Activated T-cell treated with anti-CD3 and anti-CD28 coated beads for 24 hours (primary cell): ENCODE results near the gene TUBB1.

Source experiments
- DNase-seq: peaks from one replicate; pipeline ENCODE4 v3.0.0-alpha.2; 2020; ENCODE audit warnings: low read depth

Gene TUBB1

DNA sequence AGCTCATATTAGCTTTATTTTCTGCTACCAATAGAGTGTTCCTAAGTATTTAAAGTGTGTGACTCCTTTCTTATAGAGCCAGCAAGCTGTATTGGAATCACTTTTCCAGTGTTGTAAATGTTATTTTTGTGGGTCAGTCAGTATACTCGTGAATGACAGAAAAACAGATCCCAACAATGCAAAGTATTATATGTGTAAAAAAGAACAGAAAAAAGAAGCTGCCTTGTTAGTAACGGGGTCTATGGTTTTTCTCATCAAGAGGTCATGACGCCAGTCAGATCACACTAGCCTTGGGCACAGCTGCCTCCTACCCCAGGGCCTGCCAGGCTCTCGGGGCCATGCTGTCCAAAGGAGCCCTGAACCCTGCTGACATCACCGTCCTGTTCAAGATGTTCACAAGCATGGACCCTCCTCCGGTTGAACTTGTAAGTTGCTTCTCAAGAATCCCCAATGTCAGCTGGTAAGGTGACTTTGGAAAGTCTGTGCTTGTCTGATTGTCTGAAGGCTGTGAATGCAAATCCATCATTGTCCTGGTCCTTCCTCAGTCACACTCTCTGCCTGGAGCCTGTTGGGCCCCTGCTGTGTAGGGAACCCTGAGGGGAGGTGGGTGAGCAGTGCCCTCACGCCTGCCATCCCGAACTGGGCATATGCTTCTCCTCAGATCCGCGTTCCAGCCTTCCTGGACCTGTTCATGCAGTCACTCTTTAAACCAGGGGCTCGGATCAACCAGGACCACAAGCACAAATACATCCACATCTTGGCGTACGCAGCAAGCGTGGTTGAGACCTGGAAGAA, 28.4 kb upstream of the TUBB1 start:
- DNase-seq: no peak

DNA sequence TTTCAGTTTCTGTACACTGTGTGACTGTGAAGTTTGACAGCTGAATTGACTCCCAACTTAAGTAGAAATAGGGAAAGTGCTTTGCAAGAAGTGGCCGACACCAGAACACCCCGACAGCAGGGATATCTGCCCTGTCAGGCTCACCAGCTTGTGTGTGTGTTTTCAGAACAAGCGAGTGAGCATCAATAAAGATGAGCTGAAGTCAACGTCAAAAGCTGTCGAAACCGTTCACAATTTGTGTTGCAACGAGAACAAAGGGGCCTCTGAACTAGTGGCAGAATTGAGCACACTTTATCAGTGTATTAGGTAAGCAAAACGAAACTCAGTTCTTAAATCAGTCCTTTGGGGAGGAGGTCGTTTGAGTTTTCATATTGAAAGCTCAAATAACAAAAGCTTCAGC, 27.5 kb upstream of the TUBB1 start:
- DNase-seq: no peak

DNA sequence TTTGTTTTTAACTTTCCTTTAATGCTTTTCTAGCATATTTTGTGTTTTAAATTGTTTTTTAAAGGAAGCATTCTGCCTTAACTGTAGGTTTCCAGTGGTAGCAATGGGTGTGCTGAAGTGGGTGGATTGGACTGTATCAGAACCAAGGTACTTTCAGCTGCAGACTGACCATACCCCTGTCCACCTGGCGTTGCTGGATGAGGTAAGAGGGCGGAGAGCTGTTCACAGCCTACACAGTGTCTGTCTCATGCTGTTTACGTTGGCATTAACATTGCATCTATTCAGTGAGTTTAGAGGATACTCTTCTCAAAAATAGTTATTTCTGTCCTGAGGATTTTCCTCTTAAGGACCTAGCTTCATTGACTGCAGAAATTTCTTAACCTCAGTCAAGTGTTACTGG, 26.3 kb upstream of the TUBB1 start:
- no peak for DNase-seq

DNA sequence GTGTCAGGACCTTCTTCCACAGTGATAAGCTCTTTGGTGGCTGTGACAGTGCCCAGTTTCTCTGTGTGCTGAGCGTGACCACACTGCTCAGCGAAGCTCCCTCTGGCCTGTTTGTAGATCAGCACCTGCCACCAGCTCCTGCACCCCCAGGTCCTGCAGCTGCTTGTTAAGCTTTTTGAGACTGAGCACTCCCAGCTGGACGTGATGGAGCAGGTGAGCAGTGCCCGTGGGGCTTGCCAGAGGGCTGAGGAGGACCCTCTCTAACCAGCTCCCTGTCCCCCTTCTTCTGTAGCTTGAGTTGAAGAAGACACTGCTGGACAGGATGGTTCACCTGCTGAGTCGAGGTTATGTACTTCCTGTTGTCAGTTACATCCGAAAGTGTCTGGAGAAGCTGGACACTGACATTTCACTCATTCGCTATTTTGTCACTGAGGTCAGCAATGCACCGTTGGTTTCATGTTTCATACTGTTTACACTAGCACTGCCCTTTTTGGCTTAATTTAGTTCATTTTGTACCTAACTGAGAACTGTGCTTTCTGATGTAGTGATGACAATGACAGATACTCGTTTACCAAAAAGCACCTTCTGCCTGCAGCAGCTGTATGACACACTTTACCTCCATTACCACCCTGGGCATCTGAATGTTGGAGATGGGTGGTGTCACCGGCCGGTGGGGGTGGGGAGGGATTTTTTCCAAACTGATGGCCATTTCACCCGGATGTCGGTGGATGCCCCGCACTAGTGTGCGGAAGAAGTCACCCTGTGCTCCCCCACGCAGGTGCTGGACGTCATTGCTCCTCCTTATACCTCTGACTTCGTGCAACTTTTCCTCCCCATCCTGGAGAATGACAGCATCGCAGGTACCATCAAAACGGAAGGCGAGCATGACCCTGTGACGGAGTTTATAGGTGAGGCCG, 25.6 kb upstream of the TUBB1 start:
- DNase-seq: no peak

DNA sequence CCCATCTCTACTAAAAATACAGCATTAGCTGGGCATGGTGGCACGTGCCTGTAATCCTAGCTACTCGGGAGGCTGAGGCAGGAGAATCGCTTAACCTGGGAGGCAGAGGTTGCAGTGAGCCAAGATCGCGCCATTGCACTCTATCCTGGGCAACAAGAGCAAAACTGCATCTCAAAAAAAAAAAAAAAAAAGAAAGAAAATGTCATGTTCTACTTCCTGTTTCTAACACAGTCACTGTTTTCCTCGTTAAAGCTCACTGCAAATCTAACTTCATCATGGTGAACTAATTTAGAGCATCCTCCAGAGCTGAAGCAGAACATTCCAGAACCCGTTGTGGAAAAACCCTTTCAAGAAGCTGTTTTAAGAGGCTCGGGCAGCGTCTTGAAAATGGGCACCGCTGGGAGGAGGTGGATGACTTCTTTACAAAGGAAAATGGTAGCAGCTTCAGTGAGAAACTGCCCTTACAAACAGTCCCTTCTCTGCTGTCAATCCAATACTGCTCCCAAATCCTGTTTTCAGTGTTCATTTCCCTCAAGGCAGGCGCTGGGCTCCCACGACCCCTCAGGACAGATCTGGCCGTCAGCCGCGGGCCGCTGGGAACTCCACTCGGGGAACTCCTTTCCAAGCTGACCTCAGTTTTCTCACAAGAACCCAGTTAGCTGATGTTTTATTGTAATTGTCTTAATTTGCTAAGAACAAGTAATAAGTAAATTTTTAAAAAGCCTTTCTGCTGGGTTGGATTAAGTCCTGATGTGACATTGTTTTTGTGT, 24.7 kb upstream of the TUBB1 start:
- DNase-seq: no peak

DNA sequence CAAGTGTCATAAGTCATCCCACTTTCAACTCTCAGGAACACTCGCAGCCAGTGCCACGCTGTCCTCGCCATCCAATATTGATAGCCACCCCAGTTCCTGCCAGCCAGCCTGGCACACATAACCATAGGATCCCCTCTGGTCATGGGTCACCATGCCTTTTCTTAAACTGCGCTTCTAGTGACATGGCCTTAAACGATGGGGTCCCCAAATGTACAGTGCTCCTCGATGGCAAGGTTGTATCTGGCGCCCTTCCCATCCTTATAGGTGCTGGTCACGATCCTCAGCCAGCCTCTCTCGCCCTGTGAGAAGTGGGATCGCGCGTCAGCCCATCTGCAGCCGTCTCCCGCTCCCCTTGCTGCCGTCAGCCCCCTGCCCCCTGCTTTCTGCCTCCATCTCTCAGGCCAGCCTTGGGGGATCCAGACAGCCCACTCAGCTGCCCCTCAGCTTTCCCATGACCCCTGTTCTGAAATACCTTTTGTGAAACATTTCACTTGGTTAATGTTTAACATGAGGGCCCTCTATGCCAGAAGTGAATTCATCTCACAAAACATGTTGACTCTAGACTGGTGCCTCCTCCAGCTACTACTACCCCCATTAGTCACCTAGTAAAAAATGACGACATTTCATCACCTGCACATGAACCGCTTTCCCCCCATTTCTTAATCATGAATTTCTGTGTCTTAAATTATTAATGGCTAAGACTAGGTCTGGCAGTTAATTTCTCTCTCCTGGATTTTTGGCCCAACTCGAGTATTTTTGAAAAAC, 23.6 kb upstream of the TUBB1 start:
- no peak for DNase-seq

DNA sequence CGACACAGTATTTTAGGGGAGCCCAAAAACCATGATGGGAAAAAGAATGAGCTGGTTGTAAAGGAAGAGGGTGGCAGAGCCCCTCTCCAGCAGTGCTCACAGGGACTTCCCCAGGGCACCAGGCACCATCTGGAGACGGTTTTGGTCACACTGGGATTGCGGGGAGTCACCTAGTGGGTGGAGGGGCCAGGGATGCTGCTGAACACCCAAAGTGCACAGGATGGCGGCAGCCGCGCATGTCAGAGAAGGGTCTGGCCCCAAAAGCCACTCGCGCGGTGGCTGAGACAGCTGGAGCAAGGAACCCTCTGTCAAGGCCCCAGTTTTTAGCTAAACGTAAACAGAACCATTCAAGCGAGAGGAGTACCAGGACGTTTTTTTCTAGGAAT, 23.0 kb upstream of the TUBB1 start:
- DNase-seq: no peak

DNA sequence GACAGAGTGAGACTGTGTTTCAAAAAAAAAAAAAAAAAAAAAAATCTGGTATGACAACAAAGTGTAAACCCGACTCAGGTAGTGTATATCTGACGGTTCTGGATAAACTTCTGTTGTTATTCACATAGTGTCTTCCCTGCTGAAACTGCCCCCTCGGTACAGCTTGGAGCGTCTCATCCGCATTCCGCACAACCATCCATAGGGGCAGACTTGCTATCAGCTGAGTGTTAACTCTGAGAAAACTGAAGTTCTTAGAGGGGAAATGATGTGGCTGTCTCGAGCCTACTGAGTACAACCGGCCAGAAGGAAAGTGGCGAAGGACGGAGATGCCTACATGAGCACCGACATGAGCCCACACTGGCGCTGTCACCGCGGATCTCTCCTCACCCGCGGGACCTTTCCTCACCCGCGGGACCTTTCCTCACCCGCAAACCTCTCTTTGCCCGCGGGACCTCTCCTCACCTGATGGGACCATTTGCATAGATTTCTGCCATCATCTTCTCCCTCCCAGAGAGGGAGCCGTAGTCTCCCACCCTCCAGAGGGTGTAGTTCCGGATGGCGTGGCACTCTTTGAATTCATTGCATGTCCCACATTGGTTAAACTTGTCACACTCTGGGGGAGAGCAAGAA, 22.0 kb upstream of the TUBB1 start:
- no peak for DNase-seq

DNA sequence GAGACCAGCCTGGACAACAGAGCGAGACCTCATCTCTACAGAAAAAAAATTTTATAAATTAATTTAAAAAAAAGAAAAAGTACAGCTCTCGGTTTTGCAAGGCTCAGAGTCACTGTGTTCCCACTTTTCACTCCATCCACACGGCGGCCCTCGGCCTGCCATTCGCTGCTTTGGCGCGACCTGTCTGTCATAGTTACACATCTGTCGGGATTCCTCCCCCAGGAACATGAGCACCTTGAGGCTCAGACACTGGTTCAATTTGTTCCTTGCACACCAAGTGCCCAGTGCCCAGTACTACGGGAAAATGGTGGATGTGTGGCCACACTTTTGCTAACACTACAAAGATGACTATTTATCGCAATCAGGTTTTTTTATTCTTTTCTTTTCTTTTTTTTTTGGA, 20.6 kb upstream of the TUBB1 start:
- no peak for DNase-seq

DNA sequence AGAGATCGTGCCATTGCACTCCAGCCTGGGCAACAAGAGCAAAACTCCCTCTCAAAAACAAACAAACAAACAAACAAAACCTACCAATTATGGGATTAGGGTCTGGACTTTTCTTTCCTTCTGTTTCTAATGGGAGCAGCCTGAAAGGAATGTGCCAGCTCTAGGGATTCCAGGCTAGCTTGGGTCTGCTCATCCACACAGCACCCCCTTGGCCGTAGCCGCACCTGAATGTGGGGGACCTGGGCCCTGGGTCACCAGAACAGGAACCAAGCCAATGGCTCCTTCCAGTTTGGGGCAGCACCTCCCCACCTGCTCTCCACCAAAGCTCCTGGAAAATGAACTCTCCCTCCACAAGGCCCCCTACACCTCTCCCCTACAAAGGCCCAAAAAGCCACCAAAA, 18.9 kb upstream of the TUBB1 start:
- no peak for DNase-seq

DNA sequence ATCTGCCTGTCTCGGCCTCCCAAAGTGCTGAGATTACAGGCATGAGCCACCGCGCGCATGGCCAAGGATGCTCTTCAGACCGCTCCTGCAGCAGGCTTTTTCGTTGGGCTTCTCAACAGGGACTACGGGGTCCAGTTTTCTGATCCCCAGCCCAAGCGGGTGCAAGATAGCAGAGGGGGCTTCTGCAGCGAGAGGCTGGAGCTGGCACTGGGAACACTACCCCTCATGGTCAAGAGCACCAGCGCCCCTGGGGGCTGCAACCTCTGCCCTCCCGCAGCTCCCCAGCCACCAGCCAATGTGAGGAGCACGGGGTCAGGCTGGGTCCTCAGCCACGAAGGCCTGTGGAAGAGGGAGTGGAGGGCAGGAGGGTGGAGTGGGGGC, 18.2 kb upstream of the TUBB1 start:
- DNase-seq: no peak

DNA sequence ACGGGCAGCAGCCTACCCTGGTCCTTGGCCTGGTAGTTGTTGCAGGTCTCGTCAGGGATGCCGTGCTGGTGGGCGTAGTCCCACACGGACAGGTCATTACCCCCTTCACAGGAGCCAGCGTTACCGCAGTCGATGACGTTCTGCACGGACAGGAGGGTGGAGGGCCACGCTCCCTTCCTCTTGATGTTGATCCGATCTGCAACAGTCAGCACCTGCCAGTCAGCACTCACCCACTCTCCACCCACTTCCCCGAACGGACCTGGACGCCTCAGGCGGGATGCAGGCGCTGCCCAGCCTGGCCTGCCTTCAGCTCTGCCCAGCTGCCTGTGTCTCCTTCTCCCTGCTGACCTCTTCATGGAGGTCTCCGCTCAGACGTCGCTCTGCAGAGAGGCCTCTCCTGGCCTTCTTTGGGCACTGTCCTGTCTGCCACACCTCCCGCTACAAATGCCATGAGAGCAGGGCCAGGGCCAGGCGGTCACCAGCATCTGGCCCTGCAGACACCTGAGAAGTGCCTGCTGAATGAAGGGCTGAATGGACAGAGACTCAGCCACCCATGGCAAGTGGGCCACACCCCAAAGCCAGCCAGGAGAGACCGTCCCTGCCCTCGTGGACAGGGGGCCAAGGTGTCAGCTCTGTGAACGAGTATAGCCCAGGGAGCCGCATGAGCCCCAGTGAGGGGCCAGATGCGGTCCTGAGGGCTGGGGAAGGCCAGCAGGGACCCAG, 17.6 kb upstream of the TUBB1 start:
- DNase-seq: no peak

DNA sequence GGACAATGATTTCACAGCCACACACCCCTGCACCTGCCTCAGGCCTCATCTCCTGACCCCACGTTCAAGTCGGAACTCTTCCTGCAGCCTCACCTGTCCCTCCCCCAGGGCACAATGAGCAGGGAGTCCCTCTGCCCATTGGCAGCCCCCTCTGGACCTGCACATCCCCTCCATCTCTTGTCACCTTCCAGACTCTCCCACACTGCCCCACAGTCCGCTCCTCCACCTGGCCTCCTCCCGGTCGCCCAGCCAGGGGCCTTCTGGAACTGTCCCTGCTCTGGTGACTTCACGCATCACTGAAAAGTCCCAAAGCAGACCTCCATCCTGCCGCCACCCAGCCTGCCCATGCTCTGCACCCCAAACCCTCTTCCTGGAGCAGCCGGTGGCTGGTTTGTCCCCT, 16.8 kb upstream of the TUBB1 start:
- no peak for DNase-seq

DNA sequence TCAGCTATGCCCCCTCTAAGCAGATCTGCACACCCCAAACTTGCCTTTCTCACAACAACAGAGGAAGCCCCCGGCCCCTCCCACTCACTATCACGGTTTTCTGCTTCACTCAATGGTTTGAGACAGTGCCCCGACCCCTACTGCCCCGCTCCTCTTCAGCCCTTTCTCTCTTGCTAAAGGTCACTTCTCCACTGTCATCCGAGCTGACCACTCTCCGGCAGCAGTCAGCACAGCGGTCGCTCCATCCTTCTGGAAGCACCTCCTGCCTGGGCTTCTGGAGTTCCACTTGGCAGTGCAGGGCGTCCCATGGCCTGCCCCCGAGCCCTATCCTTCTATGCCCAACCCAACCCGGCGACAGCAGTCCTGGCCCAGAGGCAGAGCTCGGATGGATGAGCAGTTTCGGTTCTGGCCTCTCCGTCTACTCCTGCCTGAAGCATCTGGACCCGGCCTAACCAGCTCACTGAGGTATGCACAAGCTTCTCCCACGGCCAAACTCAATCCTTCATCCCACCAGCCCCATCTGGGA, 16.3 kb upstream of the TUBB1 start:
- DNase-seq: no peak

DNA sequence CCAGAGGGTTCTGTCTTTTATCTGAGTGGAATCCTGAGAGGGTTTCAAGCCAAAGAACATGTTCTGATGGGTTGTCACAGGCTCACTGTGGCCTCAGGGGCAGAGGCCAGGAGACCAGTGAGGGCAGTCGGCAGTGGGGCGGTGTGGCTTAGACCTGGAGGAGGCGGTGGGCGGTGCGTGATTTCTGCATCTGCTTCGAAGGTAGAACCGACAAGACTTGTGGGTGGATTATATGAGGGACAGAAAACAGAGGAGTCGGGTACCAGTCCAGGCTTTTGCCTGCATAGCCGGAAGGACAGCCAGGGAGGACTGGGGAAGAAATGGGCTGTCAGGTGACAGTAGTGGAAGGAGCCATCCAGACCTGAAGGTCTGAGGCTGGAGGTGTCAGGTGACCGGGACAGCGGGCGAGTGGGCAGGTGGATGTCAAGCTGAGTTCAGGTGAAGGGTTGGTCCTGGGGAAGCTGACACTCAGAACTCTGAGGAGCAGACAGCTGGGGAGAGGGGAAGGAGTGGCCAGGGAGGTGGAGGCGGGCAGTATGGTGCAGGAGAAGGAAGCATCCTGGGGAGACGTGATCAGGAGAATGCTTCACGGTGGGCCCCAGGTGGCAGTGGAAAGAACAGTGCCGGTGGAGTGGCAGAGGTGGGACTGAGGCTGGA, 15.3 kb upstream of the TUBB1 start:
- DNase-seq: no peak

DNA sequence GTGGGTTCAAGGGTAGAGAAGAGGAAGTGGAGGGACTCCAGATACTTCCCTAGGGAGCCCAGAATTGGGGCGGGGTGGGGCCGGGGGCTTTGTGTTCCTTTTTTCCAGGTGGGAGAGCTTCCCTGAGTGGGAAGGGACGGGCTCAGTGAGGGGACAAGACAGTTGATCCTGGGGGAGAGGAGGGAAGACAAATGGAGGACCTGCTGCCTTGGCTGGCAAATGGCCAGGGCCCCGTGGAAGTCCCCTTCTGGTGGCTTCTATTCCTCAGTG, 14.8 kb upstream of the TUBB1 start:
- no peak for DNase-seq

DNA sequence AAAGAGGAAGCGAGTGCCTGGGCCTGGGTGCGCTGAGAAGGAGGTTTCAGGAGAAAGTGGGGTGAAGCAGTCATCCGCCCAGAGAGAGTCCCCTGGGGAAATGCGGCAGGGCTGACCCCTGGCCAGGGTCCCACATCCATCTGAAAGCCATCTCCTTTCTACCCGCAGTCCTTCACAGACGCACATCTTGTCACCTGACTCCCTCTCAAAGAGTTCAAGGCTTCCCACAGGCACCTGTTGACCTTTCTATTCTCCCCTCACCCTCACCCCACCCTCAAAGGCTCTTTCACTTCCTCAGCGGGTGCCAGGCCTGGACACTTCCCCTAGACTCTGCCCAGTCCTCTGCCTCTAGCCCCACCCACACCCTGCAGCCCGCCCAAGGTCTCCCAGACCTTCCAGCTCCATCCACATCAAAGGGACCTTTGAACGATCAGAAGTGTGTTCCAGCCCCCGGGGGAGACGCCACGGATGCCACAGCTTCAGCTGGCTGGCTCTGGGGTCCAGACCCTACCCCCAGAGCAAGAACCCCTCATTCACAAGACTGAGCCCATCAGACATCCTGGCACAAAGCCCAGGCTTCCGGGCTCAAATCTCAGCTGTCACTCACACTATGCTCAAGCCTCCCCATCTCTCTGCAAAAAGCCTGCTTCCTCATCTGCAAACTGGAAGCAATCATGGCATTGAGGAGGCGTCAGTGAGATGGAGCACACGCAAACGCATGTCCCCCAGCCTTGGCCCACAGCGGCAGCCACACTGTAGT, 14.3 kb upstream of the TUBB1 start:
- no peak for DNase-seq

DNA sequence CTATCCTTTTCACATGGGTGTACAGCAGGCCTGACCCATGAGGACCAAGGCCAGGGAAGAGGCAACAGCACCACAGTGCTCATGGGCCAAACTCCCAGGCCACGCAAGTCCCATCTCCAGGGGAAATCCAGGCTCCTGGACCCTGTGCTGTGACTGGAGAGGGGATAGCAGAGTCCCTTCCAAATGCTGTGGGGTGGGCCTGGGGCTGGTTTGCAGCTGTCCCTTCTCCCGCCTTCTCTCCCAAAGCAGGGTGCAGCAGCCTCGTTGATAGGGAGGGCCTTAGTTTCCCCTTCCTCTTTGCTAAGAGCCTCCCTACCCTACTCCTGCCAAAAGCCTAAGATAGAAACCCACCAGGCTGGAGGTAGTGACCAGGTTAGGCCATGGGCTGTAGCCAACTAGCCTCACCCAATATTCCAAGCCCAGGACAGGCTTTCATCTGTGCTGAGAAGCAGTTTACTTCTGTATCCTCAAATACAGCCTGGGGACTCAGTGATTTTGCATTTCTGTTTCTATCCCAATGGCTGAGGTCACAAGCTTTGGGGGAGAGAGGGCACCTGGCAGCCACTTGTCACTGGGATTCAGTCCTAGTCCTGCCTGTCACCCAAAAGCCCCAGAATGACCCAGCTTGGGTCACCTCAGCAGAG, 13.6 kb upstream of the TUBB1 start:
- no peak for DNase-seq
